ENCODE measurements around the gene GALNT11. TPM values are rescaled to one million over a fixed set of nuclear protein-coding genes. Genes with fewer than 3 reads are reported as not detected.

GALNT11 gene
- total and polyA plus RNA-seq, 4 experiments from 2014 or later, result 19.1 to 36.5 (median 29.5) TPM

DNA sequence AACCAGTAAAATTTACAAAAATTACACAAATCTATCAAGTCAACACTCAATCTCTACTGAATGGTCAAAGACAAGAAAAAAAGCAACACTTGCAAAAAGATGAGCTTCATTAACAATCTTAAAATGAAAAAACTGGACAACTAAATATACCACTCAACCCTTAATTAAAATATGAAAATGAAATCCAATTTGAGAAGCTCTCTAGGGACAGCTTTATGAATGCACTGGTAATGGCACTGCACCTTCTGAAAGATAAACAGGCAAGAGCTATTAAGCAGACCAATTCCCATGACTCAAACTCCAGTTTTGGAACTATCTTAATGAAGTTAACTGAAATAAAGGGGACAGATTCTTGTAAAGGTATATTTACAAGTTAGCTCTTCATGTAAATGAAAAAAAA lies 135.7 kb downstream of the GALNT11 start:
- H3K36me3 ChIP-seq (ENCODE audit: insufficient read depth, low read length), result peaks cover 58% of the 10 kb centered on the region
- no peak overlapping the region for H3K27ac Mint-ChIP-seq
- POLR2A ChIA-PET (ENCODE audit: partially characterized antibody), result no interaction called here
- peaks cover 48 to 82% of the 10 kb centered on the region in 2 donors for H3K36me3 Mint-ChIP-seq
- no peak overlapping the region for H3K4me3 Mint-ChIP-seq
- H3K27me3 Mint-ChIP-seq, result no peaks in the 10 kb centered on the region
- H3K4me3 ChIP-seq (ENCODE audit: low read length in 2 of 2), result no peak overlapping the region
- no peak for DNase-seq
- intact Hi-C loops (cut with micrococcal nuclease), result no loop called here
- no peak overlapping the region for H3K27ac ChIP-seq (ENCODE audit: low read depth, low read length)
- peaks cover 4 to 12% (median 7%) of the 10 kb centered on the region in 4 donors for H3K4me1 Mint-ChIP-seq
- no peaks in the 10 kb centered on the region for H3K27me3 ChIP-seq (ENCODE audit: insufficient read depth, low read length)
- CTCF ChIA-PET (ENCODE audit: partially characterized antibody), result no interaction called here
- peaks cover 3% of the 10 kb centered on the region for H3K4me1 ChIP-seq (ENCODE audit: insufficient read depth, low read length)
- no peaks in the 10 kb centered on the region for H3K9me3 ChIP-seq (ENCODE audit: control insufficient read depth in 1 of 2, low read length in 2 of 2)
- H3K9me3 Mint-ChIP-seq, result no peaks in the 10 kb centered on the region

DNA sequence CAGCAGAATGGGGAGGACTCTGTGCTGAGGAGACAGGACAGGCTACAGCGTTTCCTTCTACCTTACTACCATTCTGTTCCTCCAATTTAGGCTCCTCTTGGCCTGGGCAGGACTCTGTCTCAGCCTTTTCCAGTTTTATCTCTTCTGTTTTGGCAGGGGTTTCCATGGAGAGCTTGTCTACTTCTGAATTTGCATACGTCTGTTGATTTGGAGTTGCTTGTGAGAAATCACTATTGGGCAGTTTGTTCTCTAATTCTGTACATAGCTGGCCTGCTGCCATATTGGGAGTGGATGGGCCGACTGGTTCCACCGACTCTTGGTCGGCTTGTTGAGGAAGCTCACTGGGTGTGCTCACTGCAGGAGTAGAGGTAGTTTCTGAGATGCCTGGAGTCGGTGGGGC lies 136.8 kb downstream of the GALNT11 start:
- Histone ChIP-seq H3K4me3 (ENCODE audit: low read length in 2 of 2) (no peak overlapping the region), H3K9me3 (ENCODE audit: control insufficient read depth in 1 of 2, low read length in 2 of 2) (no peaks in the 10 kb centered on the region), H3K4me1 (ENCODE audit: insufficient read depth, low read length) (peaks cover 3% of the 10 kb centered on the region), H3K27me3 (ENCODE audit: insufficient read depth, low read length) (no peaks in the 10 kb centered on the region), H3K36me3 (ENCODE audit: insufficient read depth, low read length) (peaks cover 56% of the 10 kb centered on the region), H3K27ac (ENCODE audit: low read depth, low read length) (no peak overlapping the region)
- intact Hi-C loops (cut with micrococcal nuclease), result no loop called here
- ChIA-PET POLR2A (ENCODE audit: partially characterized antibody) (no interaction called here), CTCF (ENCODE audit: partially characterized antibody) (no interaction called here)
- Mint-ChIP-seq H3K27ac (peak overlapping the region in 1 of 7 donors; percentile 79), H3K9me3 (no peaks in the 10 kb centered on the region), H3K36me3 (peaks cover 50 to 80% of the 10 kb centered on the region in 2 donors), H3K27me3 (no peaks in the 10 kb centered on the region), H3K4me1 (peaks cover 4 to 12% (median 7%) of the 10 kb centered on the region in 4 donors), H3K4me3 (no peak overlapping the region)
- DNase-seq, result no peak

Other genes with a start within 250 kb of the GALNT11 start
- 10 to 100 TPM; 60.4 to 61.0 TPM for gene PRKAG2, start 148.6 kb upstream of the GALNT11 start, total RNA-seq
- gene PRKAG2, start 148.6 kb upstream of the GALNT11 start, polyA plus RNA-seq, result 10 to 100 TPM; 27.4 to 34.4 TPM
- gene GALNTL5, start 69.2 kb upstream of the GALNT11 start, total RNA-seq, result not detected
- not detected for gene GALNTL5, start 69.2 kb upstream of the GALNT11 start, polyA plus RNA-seq